GM21737 (cell line): ENCODE data around the gene MIS18A.

ENCODE experiments used
- ATAC-seq: cut with Tn5 transposase; IDR thresholded peaks from one replicate; pipeline ENCODE4 v1.9.1; 2021; ENCODE audit warnings: mild to moderate bottlenecking, moderate library complexity; ENCODE audit not compliant: unreplicated experiment

Gene MIS18A

DNA sequence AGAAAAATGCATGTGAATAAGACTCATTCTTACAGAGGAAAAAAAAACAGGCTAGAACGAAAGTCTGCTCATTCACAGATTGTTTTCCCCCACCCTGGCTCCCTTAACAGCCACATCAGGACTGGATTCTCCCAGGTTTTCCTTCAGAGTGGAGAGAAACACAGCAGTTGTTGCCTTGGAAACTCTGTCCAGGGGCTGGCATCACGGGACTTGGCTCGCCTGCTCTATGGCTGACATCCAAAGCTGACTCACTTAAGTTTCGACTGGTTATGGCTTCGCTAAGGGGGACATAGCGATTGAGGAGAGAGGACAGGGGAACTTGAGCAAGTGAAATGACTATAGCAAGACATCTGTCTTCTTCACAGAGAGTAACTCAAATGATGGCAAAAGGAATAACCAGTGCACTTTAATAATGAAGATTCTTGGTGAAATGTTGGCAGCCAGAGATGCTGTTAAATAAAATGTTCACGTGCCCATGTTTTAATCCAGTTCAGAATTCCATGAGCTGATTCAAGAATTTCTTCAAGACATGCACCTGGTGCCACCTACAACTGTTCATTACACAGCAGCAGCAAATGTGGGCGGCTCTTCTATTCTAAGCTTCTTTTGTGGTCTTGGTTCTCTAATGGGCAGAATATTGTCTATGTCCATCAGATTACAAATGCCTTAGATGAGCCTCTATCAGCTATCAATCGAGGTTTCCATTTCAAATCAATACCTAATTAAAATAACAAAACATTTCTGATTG, 21.8 kb downstream of the MIS18A start:
- no peak for ATAC-seq

DNA sequence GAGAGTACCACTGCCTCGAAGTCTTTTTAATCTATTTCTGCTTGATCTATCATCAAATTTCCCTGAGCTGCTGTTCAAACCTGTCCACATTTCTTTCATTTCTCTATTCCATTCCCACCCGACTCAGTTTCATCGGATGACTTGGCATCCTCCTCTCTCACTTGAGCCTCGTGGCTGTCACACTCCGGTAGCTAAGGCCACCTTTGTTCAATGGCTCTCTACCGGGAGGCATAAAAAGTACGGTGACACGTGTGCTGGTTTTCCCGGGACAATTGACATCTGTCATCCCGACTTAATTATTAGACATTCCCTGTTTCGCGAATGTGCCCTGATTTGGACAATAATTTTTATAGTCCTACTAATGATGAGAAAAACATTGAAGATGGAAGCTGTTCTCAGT, 22.6 kb downstream of the MIS18A start:
- ATAC-seq: no peak

DNA sequence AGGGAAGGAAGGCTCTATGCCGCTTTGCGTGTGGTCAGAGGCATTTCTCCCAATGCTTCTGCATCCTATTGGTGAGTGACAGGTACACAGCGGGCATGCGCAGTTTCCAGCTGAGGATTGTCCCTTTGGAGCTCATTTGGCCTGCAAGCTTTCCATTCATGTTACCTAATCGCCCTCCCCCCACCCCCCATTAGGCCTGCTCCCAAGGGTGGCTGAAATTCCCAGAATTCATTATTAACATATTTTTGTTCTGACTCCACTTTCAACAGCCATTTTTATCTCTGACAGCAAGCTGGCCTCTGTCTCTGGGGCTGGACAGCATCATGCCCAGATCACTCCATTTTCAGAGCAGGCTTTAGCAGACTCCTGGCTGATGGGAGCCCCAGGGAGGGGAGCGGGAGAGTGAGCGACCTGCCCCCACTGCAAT, 25.6 kb downstream of the MIS18A start:
- ATAC-seq: no peak

DNA sequence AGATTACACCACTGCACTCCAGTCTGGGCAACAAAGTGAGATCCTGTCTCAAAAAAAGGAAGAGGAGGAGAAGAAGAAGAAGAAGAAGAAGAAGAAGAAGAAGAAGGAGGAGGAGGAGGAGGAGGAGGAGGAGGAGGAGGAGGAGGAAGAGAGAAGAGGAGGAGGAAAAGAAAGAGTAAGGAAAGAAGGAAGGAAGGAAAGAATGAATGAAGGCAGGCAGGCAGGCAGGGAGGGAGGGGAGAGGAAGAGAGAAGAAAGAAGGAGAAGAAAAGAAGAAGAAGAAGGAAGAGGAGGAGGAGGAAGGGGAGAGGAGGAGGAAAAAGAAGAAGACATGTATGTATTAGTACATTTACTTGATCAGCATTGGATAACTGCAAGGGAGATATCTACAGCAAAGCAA, 26.7 kb downstream of the MIS18A start:
- ATAC-seq: no peak

DNA sequence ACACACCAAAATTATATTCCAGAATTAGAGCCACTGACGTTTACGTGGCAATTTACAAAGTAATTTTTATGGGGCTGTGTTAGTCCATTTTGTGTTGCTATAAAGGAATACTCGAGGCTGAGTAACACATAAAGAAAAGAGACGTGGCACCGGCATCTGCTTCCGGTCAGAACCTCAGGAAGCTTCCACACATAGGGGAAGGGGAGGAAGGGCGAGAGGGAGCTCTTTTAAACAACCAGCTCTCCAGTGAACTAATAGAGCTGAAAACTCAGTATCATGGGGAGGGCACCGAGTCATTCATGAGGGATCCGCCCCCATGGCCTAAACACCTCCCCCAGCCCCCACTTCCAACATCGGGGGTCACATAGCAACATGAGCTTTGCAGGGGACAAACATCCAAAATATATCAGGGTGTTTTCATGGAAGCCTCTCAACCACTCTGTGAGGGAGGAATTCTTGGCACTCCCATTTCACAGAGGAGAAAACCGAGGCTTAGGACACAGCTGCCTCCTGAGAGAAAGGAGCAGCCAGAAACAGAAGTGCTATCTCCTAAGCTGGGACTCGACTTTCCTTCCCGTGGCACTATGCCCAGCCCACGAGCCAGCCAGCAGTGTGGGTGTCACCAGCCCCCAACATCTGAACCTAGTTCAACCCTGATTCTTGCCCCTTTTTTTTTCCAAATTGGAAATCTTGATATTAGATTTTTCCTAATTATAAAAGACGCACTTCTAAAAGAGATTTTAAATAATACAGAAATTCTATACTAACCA, 29.2 kb downstream of the MIS18A start:
- ATAC-seq: no peak

DNA sequence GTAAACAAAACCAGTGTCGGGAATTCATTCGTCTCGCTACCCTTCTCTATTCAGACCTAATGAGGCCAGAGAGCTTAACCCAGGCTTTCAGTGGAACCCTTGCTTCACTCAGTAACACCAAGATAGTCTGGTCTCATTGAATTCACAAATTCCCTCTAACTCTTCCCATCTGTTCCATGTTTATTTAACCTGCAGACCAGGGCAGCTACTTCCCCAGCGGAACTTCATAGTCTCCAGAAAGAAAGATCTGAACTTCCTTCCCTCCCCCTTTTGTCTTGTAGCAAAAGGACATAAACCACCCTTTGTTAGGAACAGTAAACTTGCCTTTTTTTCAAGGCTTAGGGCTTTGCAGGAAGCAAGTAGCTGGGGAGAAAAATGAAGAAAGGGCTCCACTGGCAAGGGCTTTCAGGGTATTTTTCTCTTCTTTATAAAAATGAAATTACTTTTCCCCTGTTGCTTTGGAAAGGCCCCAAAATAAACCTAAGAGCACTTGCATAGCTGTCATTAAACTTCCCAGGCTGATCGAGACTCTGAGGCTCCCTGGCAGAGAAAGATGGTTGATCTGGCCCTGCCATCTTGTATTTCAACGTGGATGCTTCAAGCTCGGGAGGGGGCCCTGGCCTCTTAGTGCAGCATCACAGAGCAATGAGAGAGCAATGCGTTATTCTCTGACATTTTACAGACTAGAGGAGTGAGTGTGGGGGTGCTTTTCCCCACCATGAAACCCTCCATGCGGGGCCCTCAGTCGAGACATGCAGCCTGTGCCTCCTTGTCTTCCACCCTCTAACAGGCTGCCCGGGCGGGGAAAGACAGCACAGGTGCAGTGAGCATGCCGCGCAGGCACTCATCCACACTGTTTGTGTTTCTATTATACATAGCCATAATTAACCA, 30.0 kb downstream of the MIS18A start:
- ATAC-seq: no peak

DNA sequence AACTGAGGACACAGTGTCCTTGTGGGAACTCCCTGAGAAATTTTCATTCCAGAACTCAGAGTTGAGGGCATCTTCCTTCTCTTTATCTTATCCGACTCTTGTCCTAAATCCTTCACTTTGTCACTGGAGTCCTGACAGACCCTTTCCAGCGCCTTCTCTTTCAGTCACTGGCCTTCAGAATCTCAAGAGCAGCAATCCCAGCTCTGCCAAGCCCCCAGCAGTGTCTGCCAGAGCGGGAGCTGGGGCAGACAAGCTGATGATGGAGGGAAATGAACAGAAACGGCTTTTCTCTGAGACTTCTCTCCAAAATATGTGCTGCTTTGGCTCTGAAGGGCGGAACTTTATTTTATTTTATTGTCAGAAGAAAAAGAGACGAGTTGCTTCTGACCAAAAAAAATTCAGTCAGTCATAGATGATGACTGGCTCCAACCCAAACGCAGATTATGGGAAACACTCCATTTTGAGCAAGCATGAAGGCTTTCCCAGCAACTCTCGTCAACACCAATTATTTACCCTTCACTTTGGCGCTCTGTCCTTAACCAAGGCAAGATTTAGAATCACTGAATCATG, 32.2 kb downstream of the MIS18A start:
- ATAC-seq: no peak

DNA sequence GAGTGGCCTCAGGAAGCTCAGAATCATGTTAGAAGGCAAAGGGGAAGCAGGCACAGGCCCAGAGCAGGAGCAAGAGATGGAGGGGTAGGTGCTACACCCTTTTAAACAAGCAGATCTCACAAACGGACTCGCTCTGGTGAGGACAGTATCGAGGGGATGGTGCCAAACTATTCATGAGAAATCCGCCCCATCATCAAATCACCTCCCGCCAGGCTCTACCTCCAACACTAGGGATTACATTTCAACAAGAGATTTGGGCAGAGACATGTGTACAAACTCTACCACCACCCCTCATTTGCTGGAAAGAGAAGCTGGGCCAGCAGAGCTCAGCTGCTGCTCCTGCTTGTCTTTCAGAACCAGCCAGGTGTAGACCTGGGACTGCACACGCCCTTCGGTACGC, 32.9 kb downstream of the MIS18A start:
- ATAC-seq: no peak

DNA sequence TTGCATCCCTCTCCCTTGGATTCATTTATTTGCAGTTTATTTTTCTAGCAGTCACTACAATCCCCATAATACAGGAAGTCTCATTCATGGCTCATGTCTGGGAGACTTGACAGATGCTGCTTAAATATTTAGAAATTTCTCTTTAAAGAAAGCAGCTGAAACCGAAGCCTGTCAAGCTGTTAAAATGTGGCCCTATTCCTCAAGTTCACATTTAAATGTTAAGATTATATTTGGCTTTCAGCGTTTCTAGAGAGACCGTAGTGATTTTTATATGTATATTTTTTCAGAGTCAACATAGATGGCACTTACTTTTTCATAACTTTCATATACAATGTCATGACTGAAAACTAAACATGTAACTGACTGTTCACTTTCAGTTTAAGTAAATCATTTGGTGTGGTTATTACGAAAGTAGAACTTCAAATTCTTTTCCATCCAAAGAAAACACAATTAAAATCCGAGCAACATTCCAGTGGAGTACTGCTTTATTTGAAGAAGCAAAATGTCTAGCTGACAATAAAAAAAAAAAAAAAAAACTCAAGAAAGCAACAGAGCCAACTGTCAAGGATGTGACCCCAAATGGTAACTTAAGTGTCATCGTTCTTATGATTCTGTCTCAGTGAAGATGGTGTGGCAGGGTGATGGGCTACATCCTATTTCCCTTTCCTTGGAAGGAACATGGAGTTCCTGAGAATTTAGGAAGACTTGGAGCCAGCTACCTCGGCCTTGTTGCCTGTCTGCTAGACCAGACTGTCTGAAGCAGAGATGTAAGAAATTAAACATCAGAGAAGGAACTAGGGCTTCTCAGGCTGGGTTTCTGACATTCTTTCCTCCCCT, 37.8 kb downstream of the MIS18A start:
- ATAC-seq: no peak

DNA sequence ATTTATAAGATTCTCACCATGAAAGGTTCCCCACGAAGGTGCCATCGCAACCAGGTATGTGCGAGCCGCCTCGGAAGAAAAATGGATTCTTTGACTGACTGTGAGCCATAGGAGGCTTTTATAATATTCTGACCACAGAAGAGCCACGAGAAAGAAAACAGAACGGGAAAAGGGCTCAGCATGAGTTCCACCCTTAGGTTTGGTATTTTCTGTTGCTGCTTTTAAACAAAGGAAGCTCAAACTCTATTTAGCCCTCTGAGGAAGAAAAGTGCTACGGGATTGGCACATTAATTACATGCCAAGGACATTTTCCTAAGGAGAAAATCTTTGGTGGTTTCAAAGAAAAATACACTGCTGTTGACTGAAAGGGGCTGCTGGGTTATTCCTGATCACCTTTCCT, 39.3 kb downstream of the MIS18A start:
- no peak for ATAC-seq

DNA sequence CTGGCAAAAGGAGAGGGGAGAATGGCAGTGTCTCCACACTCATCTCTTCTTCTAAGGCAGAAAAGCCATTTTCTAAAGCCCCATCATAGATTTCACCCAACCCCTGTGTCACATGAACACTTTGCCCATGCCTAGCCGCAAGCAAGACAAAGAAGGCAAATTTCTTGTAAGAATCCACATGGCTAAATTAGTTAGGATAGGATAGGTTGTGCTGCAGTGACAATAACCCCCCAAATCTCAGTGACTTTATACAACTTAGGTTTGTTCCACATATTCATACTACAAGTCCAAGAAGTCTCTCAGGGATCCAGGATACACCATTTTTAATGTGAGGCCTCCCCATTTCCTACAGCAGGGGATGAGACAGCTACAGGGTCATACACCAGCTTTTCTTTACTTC, 40.8 kb downstream of the MIS18A start:
- no peak for ATAC-seq

DNA sequence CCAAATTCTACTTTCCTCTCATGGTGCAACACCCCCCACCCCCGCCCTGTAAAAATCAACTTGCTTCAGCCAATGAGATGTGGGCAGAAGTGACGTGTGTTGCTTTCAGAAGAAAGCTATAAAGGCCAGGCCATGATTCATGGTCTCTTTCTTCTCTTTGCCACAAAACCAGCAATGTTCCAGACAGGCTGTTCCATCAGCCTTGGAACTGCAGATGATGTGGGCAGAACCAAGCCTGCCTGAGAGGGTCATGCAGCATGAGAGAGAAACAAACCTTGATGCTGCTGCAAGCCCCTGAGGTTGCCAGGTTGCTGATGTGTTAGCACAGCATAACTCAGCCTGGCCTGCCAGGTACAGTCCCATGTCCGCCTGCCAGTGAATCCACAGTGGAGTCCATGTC, 41.8 kb downstream of the MIS18A start:
- ATAC-seq: no peak

DNA sequence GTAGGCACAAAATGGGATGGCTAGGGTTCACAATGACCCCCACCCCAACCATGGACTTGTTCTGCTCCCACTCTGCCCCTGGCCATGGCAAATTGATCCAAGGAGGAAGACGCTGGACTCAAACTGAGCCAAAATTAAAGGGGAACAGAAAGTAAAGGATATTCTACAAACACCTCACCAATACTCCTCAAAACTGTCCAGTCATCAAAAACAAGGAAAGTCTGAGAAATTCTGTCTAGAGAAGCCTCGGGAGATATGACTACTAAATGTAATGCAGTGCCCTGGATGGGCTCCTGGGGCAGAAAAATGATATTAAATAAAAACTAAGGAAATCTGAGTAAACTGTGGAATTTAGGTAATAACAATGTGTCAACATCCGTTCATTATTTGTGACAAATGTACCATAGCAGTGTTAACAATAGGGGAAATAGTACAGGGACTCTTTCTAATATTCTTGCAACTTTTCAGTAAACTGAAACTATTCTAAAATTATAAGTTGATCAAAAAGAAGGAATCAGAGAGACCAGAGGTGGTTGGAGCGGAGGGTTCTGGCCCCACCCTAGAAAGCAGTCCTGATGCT, 45.0 kb downstream of the MIS18A start:
- ATAC-seq: no peak

DNA sequence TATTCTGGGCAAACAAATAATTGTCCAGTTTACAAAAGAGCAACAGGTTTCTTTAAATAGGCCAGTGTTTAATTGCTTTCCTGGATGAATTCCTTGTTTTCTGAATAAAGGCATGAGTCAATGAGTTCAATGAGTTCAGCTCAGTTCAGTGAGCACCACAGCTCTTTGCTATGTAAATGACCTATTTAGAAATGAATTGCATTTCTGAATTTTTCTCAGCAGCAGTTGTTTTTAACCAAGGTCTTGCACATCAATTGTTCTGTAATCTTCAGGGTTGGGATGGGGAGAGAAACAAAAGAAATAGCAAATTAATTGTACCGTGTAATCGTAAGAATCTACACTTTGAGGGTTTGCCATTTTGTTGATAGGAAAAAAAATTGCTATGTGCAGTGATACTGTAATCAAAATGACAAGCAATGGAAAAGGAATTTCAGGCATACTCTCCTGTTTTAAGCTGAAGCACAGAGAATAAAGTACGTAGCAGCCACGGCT, 45.7 kb downstream of the MIS18A start:
- ATAC-seq: no peak

DNA sequence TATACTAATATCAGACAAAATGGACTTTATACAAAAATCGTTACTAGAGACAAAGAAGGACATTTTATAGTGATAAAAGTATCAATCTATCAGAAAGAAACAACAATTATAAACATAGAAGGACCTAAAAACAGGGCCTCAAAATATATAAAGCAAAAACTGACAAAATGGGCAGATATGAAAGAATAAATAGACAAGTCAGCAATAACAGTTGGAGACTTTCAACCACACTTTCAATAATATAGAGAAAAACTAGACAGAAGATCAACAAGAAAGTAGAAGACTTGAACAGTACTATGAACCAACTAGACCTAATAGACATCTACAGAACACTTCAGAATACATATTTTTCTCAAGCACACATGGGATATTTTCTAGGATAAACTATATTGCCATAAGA, 52.4 kb downstream of the MIS18A start:
- ATAC-seq: no peak
